ENCODE measurements around the gene TDRD10.

The TDRD10 gene

GRCh38 chr1:154502066-154502743 lies at the start of gene TDRD10, which contains the start of gene SHE:
TSS of gene TDRD10 (plus strand) at chr1:154502219. CDS start at chr1:154506904, 4,685 bp downstream.
TSS of gene SHE (minus strand) at chr1:154502412. CDS start at chr1:154502026, 386 bp downstream.
- DNase-seq: no peak

- peak; percentile 40 for DNase-seq
Observed at GRCh38 chr1:154453161-154453560, 48.9 kb upstream of the TDRD10 start.

GRCh38 chr1:154453574-154454352 lies 48.3 kb upstream of the TDRD10 start:
- peak; percentile 78 for DNase-seq

GRCh38 chr1:154454386-154455120 lies 47.5 kb upstream of the TDRD10 start:
- no peak for DNase-seq

- no peak for DNase-seq
Observed at GRCh38 chr1:154456631-154457030, 45.4 kb upstream of the TDRD10 start.

- DNase-seq: no peak
Observed at GRCh38 chr1:154459080-154459479, 42.9 kb upstream of the TDRD10 start.

- no peak for DNase-seq
Observed at GRCh38 chr1:154460695-154461260, 41.2 kb upstream of the TDRD10 start.

- no peak for DNase-seq
Observed at GRCh38 chr1:154463512-154463990, 38.5 kb upstream of the TDRD10 start.

GRCh38 chr1:154465621-154466195 lies 36.3 kb upstream of the TDRD10 start:
- no peak for DNase-seq

GRCh38 chr1:154466206-154466605 lies 35.8 kb upstream of the TDRD10 start:
- DNase-seq: no peak

GRCh38 chr1:154466921-154467417 lies 35.0 kb upstream of the TDRD10 start:
- DNase-seq: no peak

GRCh38 chr1:154467434-154468102 lies 34.5 kb upstream of the TDRD10 start:
- no peak for DNase-seq

- no peak for DNase-seq
Observed at GRCh38 chr1:154468535-154469250, 33.3 kb upstream of the TDRD10 start.

GRCh38 chr1:154469844-154470560 lies 32.0 kb upstream of the TDRD10 start:
- DNase-seq: no peak

- no peak for DNase-seq
Observed at GRCh38 chr1:154471304-154471703, 30.7 kb upstream of the TDRD10 start.

GRCh38 chr1:154474802-154475201 lies 27.2 kb upstream of the TDRD10 start:
- DNase-seq: peak; percentile 93

- DNase-seq: no peak
Observed at GRCh38 chr1:154476791-154477190, 25.2 kb upstream of the TDRD10 start.

GRCh38 chr1:154478013-154478412 lies 24.0 kb upstream of the TDRD10 start:
- no peak for DNase-seq

- peak; percentile 41 for DNase-seq
Observed at GRCh38 chr1:154478639-154479038, 23.4 kb upstream of the TDRD10 start.

GRCh38 chr1:154479764-154480421 lies 22.1 kb upstream of the TDRD10 start:
- DNase-seq: peak; percentile 90

All from fibroblast of upper back skin (primary cell).